Body of pancreas (tissue), 4 donors: ENCODE measurements around the gene ELANE. TPM values are rescaled to one million over a fixed set of nuclear protein-coding genes. Genes with fewer than 3 reads are reported as not detected.

Experiments
- ATAC-seq: fragments of 150-250 bp; one replicate; pipeline ENCODE4 v1.9.1; 2016
- DNase-seq, 4 donors: peaks; one replicate each; pipeline ENCODE4 v3.0.0-alpha.2; 2019
- H3K27ac ChIP-seq, 4 donors: fragments of 200-600 bp; sonication (generic); 1 replicate in 3 of 4; 2 replicates in 1 of 4; pipeline versions ENCODE4 v1.5.1 to v1.6.1; 2016 to 2019; ENCODE audit warnings: mild to moderate bottlenecking in 1 of 4, mixed read lengths in 1 of 4, moderate library complexity in 1 of 4
- H3K27me3 ChIP-seq, 2 donors: fragments of 200-600 bp; sonication (generic); one replicate each; pipeline ENCODE4 v1.6.0; 2016; ENCODE audit warnings: mild to moderate bottlenecking in 1 of 2
- H3K36me3 ChIP-seq, 2 donors: fragments of 200-600 bp; sonication (generic); replicated peaks in 1 of 2; 2 replicates each; pipeline ENCODE4 v1.5.1; 2016; ENCODE audit warnings: low read depth in 2 of 2; ENCODE audit not compliant: insufficient read depth in 1 of 2
- H3K4me1 ChIP-seq: fragments of 200-600 bp; sonication (generic); one replicate; pipeline ENCODE4 v1.6.0; 2016
- H3K4me3 ChIP-seq, 2 donors: fragments of 200-600 bp; sonication (generic); 1 replicate in 1 of 2; 2 replicates in 1 of 2; pipeline ENCODE4 v1.5.1; 2016 to 2019
- H3K9me3 ChIP-seq, 3 donors: fragments of 200-600 bp; sonication (generic); 1 replicate in 2 of 3; 2 replicates in 1 of 3; pipeline ENCODE4 v1.5.1; 2016
- CTCF ChIP-seq, 7 experiments: fragments of 450-650 bp in 4 of 7; fragments of 200-600 bp in 3 of 7; sonication (generic) in 3 of 7; IDR thresholded peaks; one replicate each; pipeline ENCODE4 v1.5.1; 2016 to 2019; ENCODE audit warnings: antibody characterized with exemption in 7 of 7
- POLR2A ChIP-seq, 3 donors: fragments of 450-650 bp; IDR thresholded peaks; one replicate each; pipeline ENCODE4 v1.6.1; 2016; ENCODE audit warnings: antibody characterized with exemption in 3 of 3, mild to moderate bottlenecking in 2 of 3
- WGBS, 2 donors: methylation state at CpG; one replicate each; pipeline ENCODE4 v1.1.5; 2017; 5-methylcytosine and 5-hydroxymethylcytosine counted together
- intact Hi-C: fragments of 100-400 bp; cut with DNase I; formaldehyde crosslinking; loops from one replicate; pipeline ENCODE4 v1.15.1; 2023
- microRNA counts, 2 donors: library from miRNA; unstranded; fragments of <30 nt; microRNA quantifications; one replicate each; lab custom pipeline; 2017
- microRNA-seq, 2 donors: library from miRNA; unstranded; fragments of <30 nt; microRNA quantifications; one replicate each; pipeline ENCODE4, GENCODE V29; 2016; ENCODE audit warnings: borderline number of aligned reads in 2 of 2, borderline replicate concordance in 2 of 2
- small RNA-seq: library from RNA; depleted of rRNA; stranded (forward); fragments of <200 nt; gene quantifications from one replicate; pipeline ENCODE3, GENCODE V24; 2016
- total RNA-seq, 2 donors: library from RNA; depleted of rRNA; stranded (reverse); fragments of >200 nt; gene quantifications; one replicate each; pipeline ENCODE4 v1.1.0, GENCODE V29; 2016

Gene ELANE
- total RNA-seq, 2 donors from 2014 or later, result not detected

- Histone ChIP-seq H3K36me3 (no peaks in the 10 kb centered on the region), H3K27me3 (no peaks in the 10 kb centered on the region), H3K9me3 (no peaks in the 10 kb centered on the region), H3K4me1 (peaks cover 23% of the 10 kb centered on the region), H3K27ac (peak overlapping the region in 3 of 4 donors; percentile 69 to 78 (median 77)), H3K4me3 (no peak overlapping the region)
- 90 to 91% methylated on average over 8 of the region's 8 CpGs for WGBS, 2 donors
- no peak for TF ChIP-seq POLR2A (IDR thresholded peaks at IDR 0.05)
- no peak for TF ChIP-seq CTCF (IDR thresholded peaks at IDR 0.05)
- DNase-seq, result no peak
- ATAC-seq, result no peak
- intact Hi-C loops, result no loop called here
These were observed 52.4 kb downstream of the ELANE start for GRCh38 chr19:904545-904944.

MicroRNAs encoded within 50 kb of the gene (microRNA counts, 767-probe panel; counts per million panel counts)
- 0 to 736 counts per million in 2 donors for microRNA hsa-miR-3187-3p (lab: Ali Mortazavi, UCI)

Small RNA genes within 50 kb of the gene (microRNA-seq; reads per million reads assigned to microRNA genes)
- gene MIR3187, result 0.93 to 1.3 reads per million in 2 donors
- 0 to 1.3 reads per million in 2 donors for gene MIR4745

Small RNA genes within 50 kb of the gene (small RNA-seq; reads per million reads assigned to genes)
- not detected for gene MIR3187
- gene RNU6-9, result not detected

Other genes with a start within 250 kb of the ELANE start
- 10 to 100 TPM; 25.4 to 46.1 TPM for gene POLRMT, start 218.8 kb upstream of the ELANE start, total RNA-seq
- gene FGF22, start 212.4 kb upstream of the ELANE start, total RNA-seq, result not detected
- gene RNF126, start 189.1 kb upstream of the ELANE start, total RNA-seq, result 10 to 100 TPM; 23.3 to 45.8 TPM
- gene FSTL3, start 175.9 kb upstream of the ELANE start, total RNA-seq, result 100 to 1,000 TPM in 1 of 2 donors, 10 to 100 TPM in 1; 72.4 to 236 TPM
- gene PRSS57, start 156.9 kb upstream of the ELANE start, total RNA-seq, result not detected
- 10 to 100 TPM; 14.8 to 32.6 TPM for gene PALM, start 143.4 kb upstream of the ELANE start, total RNA-seq
- 1 to 10 TPM in 1 of 2 donors, under 1 TPM in 1; 0.99 to 3.4 TPM for gene MISP, start 101.2 kb upstream of the ELANE start, total RNA-seq
- gene PTBP1, start 54.9 kb upstream of the ELANE start, total RNA-seq, result 100 to 1,000 TPM in 1 of 2 donors, 10 to 100 TPM in 1; 78.9 to 100 TPM
- gene PLPPR3, start 30.3 kb upstream of the ELANE start, total RNA-seq, result not detected
- gene AZU1, start 24.5 kb upstream of the ELANE start, total RNA-seq, result under 1 TPM in 1 of 2 donors, not detected in 1; 0.26 TPM
- under 1 TPM in 1 of 2 donors, not detected in 1; 0.99 TPM for gene PRTN3, start 11.3 kb upstream of the ELANE start, total RNA-seq
- 100 to 1,000 TPM; 134 to 825 TPM for gene CFD, start 7.4 kb downstream of the ELANE start, total RNA-seq
- 10 to 100 TPM; 35.0 to 49.8 TPM for gene MED16, start 40.9 kb downstream of the ELANE start, total RNA-seq
- gene RNU6-9, start 41.2 kb downstream of the ELANE start, total RNA-seq, result not detected
- 10 to 100 TPM; 11.2 to 34.0 TPM for gene R3HDM4, start 60.9 kb downstream of the ELANE start, total RNA-seq
- 1 to 10 TPM in 1 of 2 donors, not detected in 1; 3.3 TPM for gene KISS1R, start 65.0 kb downstream of the ELANE start, total RNA-seq
- 1 to 10 TPM; 3.1 to 5.9 TPM for gene ARID3A, start 73.7 kb downstream of the ELANE start, total RNA-seq
- 10 to 100 TPM; 15.3 to 53.1 TPM for gene WDR18, start 132.0 kb downstream of the ELANE start, total RNA-seq
- gene GRIN3B, start 148.1 kb downstream of the ELANE start, total RNA-seq, result under 1 TPM in 1 of 2 donors, not detected in 1; 0.26 TPM
- gene TMEM259, start 168.8 kb downstream of the ELANE start, total RNA-seq, result 100 to 1,000 TPM; 142 to 306 TPM
- not detected for gene RNU6-2, start 169.2 kb downstream of the ELANE start, total RNA-seq
- 10 to 100 TPM; 30.7 to 42.5 TPM for gene CNN2, start 174.3 kb downstream of the ELANE start, total RNA-seq
- gene ABCA7, start 187.8 kb downstream of the ELANE start, total RNA-seq, result 10 to 100 TPM; 33.7 to 87.3 TPM
- gene ARHGAP45, start 214.9 kb downstream of the ELANE start, total RNA-seq, result 10 to 100 TPM; 13.2 to 23.4 TPM
- 10 to 100 TPM; 24.9 to 78.1 TPM for gene POLR2E, start 243.1 kb downstream of the ELANE start, total RNA-seq